ENCODE measurements around the gene CFAP74. TPM values are rescaled to one million over a fixed set of nuclear protein-coding genes. Genes with fewer than 3 reads are reported as not detected.

Gene CFAP74
- total RNA-seq, 4 donors from 2014 or later, result 0.13 TPM; not detected in 3

- no peak for TF ChIP-seq POLR2A (IDR thresholded peaks at IDR 0.05)
- TF ChIP-seq CTCF (IDR thresholded peaks at IDR 0.05), result no peak
- H3K4me3 ChIP-seq (replicated peaks in 1 of 3), result no peak overlapping the region
- WGBS, 2 donors, result 78 to 82% methylated on average over 12 to 13 of the region's 14 CpGs
- H3K36me3 ChIP-seq, result no peaks in the 10 kb centered on the region
- H3K4me1 ChIP-seq, result no peaks in the 10 kb centered on the region
- no peaks in the 10 kb centered on the region for H3K9me3 ChIP-seq
- no peak overlapping the region for H3K27ac ChIP-seq
- intact Hi-C loops (cut with DNase I), result no loop called here
- DNase-seq, result no peak
- no peaks in the 10 kb centered on the region for H3K27me3 ChIP-seq
Observed at GRCh38 chr1:2032737-2033136, 29.2 kb upstream of the CFAP74 start.

DNA sequence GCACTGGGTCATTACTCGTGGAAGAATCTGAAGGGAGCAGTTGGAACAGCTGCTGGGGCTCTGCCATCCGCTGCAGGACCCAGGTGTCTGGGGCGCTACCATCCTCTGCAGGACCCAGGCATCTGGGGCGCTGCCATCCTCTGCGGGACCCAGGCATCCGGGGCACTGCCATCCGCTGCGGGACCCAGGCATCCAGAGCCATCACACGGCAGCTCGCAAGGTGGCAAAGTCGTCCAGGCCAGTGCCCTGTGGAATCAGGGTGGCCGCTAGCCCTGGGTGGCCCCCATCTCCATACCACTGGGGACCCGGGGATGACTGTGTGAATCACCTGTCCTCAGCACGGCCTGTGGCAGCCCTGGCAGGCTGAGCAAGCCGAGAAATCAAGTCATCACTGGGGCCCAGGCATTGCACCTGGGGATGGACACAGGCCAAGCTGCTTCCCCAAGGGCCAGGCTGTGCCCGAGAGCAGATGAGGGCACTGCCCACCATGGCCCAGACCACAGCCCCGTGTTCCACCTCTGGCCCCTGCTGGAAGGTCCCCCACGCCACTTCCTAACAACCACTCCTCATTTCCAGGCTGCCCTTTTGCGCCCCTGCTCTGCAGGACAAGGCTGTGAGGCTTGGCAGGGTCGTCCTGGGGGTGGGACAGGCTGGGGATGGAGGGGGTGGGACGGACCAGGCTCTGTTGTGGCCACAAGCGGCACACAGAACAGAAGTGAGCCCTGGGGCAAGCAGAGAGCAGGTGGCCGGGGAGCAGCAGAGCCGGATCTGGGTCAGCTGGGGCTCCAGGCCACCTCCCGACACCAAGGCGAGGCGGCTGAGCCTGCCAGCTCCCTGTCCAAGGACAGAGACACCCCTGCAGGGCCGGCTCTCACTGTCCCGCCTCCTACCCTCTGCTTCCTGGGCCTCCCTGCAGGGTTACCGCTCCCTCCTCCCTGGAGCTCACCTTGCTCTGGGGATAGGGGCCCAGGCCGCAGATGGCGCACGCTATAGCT is 28.3 kb upstream of the CFAP74 start:
- no peak for TF ChIP-seq CTCF (IDR thresholded peaks at IDR 0.05)
- TF ChIP-seq POLR2A (IDR thresholded peaks at IDR 0.05), result no peak
- 85 to 87% methylated on average over 14 to 16 of the region's 33 CpGs for WGBS, 2 donors
- Histone ChIP-seq H3K4me3 (replicated peaks in 1 of 3) (no peak overlapping the region), H3K36me3 (no peaks in the 10 kb centered on the region), H3K4me1 (no peaks in the 10 kb centered on the region), H3K9me3 (no peaks in the 10 kb centered on the region), H3K27ac (no peak overlapping the region), H3K27me3 (no peaks in the 10 kb centered on the region)
- DNase-seq, result no peak
- intact Hi-C loops (cut with DNase I), result no loop called here

DNA sequence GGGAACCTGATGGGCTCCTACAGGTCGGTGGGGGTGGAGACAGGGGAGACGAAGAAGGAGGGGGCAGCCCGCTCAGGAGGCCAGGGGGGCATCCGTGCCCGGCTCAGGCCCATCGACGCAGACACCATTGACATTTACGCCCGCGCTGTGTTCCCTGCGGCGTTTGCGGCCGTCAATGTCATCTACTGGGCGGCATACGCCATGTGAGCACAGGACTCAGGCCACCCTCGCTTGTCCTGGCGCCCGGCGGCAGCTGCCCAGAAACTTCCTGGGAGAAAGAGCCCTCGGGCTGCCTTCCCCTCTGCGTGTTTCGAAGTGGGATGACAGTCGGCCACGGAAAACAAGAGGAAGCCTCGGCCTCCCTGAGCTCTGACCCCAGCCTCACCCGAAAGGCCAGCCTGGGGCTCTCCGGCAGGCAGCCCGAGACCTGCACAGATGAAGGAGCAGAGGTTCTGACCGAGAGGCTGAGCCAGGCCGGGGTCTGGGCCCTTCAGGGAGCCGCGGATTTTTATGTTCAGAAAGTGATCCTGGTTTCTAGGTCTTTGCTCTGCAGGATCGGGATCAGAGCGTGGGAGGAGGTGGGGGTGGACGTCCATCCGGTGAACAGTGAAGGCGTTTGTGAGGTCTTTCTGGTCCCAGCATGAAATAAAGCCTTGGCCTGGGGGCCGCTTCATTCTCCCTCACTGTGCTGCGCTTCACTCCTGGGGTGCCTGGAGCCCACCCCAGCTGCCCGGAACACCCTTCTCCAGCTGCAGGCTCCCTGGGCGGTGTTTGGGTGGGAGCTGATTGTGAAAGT is 26.7 kb upstream of the CFAP74 start:
- Histone ChIP-seq H3K27ac (no peak overlapping the region), H3K27me3 (no peaks in the 10 kb centered on the region), H3K4me1 (peaks cover 0 to 3% of the 10 kb centered on the region in 2 donors), H3K9me3 (no peaks in the 10 kb centered on the region), H3K4me3 (replicated peaks in 1 of 3) (no peak overlapping the region), H3K36me3 (no peaks in the 10 kb centered on the region)
- intact Hi-C loops (cut with DNase I), result no loop called here
- no peak for DNase-seq
- TF ChIP-seq CTCF (IDR thresholded peaks at IDR 0.05), result no peak
- TF ChIP-seq POLR2A (IDR thresholded peaks at IDR 0.05), result no peak
- 83 to 90% methylated on average over 20 to 42 of the region's 42 CpGs for WGBS, 2 donors

GRCh38 chr1:2029561-2029960 is 26.0 kb upstream of the CFAP74 start:
- no peak overlapping the region for H3K4me3 ChIP-seq (replicated peaks in 1 of 3)
- no peak overlapping the region for H3K27ac ChIP-seq
- no peaks in the 10 kb centered on the region for H3K36me3 ChIP-seq
- H3K27me3 ChIP-seq, result no peaks in the 10 kb centered on the region
- no peaks in the 10 kb centered on the region for H3K9me3 ChIP-seq
- TF ChIP-seq POLR2A (IDR thresholded peaks at IDR 0.05), result no peak
- intact Hi-C loops (cut with DNase I), result no loop called here
- 90 to 95% methylated on average over 10 to 13 of the region's 15 CpGs for WGBS, 2 donors
- no peak for DNase-seq
- peaks cover 0 to 6% of the 10 kb centered on the region in 2 donors for H3K4me1 ChIP-seq

DNA sequence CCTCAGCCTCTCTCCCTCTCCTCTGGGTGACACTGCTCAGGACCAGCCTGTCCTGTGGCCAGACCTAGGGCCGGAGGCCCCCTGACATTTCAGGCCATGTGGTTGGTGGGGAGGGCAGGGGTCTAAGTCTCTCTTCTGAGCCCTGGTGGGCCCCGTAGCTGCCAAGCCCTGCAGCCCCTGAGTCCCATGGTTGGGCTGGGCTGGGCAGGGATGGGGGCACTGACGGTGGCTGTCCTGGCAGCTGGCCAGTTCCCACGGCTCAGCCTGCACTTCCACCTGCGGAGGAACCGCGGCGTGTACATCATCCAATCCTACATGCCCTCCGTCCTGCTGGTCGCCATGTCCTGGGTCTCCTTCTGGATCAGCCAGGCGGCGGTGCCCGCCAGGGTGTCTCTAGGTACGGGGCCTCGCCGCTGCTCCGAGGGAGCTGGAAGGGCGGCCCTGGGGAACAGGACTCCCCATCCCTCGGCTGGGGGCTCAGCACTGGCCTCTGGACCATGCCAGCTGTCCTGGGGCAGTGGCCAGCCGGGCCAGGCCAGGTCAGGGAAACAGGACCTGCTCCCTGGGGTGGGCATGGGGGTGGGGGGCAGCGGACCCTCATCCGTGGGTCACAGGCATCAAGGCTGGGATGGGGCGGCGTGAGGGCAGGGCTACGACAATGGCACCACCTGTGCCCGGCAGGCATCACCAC is 25.4 kb upstream of the CFAP74 start:
- Histone ChIP-seq H3K27ac (no peak overlapping the region), H3K9me3 (no peaks in the 10 kb centered on the region), H3K4me1 (peaks cover 0 to 6% of the 10 kb centered on the region in 2 donors), H3K4me3 (replicated peaks in 1 of 3) (no peak overlapping the region), H3K36me3 (no peaks in the 10 kb centered on the region), H3K27me3 (no peaks in the 10 kb centered on the region)
- intact Hi-C loops (cut with DNase I), result no loop called here
- no peak for DNase-seq
- no peak for TF ChIP-seq POLR2A (IDR thresholded peaks at IDR 0.05)
- no peak for TF ChIP-seq CTCF (IDR thresholded peaks at IDR 0.05)
- WGBS, 2 donors, result 88% methylated on average over 17 of the region's 26 CpGs; no CpG with 5 or more reads in 1 of the 2 donors

Measured in thyroid gland (tissue), 4 donors.